ENCODE results near the gene MRPS14.
A peak's percentile ranks its signal among the peaks of the same experiment; 100 is the strongest.

Gene MRPS14

DNA sequence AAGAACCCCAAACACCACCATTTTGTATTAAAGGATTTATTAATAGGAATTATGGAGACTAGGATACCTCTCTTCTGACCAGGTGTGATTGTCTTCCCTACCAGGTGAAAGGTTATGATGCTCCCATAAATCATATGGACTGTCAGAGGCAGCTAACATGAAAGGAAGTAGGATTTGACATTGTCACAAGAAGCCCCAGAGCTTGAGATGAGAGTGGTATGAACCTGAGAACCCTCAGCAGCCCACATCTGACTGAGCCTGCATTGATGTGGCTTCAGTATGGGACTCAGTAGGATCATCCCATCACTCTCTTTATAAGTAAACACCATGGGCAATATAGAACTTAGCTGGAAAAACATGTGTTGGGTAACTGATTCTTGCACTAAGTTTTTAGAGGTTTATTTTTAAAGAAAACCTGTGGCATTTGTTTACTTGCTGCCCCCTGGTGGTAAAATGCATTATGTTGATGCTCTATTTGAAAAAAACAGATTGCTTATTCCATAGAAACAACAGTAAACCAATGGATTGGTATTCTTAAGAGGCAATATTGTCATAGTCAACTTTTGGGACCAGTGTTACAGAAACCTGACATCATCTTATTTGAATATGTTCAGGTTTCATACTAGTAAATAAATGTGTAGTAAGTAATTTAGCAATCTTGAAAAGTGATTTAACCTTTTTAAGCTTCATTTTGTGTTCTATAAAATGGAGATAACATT lies 40.1 kb downstream of the MRPS14 start:
- DNase-seq, result peak; percentile 32

DNA sequence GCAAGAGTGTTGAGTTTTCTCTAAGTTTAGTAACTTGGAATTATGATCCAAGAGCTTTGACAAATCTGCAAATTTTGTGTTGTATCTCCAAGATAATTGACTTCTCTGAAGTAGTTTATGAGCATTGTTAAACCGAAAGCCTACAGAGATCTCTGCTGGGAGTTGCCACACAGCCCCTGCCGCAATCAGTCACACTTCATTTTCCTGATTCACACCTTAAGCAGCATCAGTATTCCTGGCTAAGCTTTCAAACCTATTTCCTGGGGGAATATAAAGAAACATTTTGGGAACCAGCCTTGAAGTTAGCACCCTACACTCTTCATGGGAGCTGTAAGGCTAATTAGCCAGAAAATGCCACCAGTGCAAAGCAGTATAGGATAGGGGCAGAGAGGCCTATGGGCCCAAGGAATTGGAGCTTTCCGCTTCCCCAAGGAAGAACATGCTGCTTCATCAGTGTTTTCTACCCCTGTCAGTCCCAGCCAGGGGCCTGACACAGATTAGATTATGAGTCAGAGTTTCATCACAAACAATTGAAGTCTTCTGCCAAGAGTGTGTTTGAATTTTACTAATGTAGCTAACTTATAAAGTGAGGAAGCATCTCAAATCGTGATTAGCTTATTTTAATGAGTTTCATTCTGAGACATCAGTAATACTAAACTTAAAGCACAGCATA lies 46.7 kb downstream of the MRPS14 start:
- no peak for DNase-seq

DNA sequence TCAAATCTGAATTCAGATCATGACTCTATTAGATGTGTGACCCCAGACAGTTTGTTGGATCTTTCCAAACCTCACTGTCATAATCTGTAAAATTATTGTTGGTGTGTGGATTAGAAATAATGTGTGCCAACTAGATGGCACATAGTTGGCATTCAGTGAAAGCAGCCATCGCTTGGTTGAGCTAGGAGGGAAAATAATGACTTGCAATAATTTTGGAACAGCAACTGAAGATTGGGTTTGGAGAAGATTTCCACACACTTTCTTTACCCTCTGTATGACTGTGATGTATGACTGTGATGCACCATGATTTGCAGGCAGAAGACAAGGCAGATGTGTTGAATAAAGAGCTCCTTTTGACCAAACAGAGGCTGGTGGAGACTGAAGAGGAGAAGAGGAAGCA lies 47.5 kb downstream of the MRPS14 start:
- no peak for DNase-seq

DNA sequence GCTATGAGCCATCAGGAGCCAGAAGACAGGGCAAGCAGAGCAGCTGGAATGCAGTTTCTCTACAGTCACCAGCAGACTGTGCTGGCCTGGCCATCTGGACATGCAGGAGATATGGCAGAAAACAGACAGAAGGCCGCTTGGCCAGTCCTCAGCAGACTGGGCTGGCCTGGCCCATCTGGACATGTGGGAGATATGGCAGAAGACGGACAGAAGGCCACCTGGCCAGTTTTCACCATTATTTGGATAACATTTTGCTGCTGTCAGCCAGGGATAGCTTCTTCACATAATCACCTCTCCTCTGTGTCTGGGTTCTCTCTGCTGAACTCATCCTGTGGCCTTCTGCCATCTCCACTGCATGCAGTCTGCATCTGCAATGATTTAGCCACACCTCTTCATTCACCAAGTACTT lies 48.5 kb downstream of the MRPS14 start:
- DNase-seq, result no peak

DNA sequence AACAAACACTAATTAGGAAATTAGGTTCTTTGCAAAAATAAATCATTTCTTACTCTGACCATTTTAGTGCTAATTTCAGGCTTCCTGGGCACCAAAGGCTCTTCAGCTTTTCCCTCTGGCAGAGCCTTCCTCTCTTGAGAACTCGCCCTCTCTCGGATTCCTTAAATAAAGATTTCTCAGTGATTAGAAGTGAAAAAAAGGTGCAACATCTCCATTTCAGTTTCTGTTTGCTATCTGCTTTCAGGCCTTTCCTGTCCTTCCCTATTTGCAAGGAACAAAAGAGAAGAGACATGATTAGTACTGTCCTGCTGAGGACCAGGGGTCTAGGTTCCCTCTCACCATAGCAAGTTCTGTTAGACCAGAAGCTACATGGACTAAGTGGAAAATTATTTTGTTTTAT lies 51.3 kb downstream of the MRPS14 start:
- DNase-seq, result no peak

DNA sequence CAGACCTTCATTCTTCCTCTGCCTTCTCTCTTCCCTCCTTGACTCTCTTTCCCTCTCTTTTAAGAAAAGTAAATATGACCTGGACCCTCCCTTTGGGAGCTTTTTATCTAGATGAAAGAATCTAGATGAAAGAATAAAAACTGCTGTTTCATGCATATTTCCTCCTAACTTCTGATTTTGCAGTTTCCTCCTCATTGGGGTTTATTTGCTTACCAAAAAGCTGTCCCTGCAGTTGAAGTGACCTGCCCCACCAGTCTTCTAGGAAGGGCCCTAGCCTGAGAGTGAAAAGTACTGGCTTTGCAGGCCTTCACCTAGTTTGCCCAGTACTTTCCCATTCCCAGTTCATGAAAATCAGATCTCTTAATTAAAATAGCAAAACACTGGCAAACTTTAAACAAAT lies 51.8 kb downstream of the MRPS14 start:
- DNase-seq, result no peak

DNA sequence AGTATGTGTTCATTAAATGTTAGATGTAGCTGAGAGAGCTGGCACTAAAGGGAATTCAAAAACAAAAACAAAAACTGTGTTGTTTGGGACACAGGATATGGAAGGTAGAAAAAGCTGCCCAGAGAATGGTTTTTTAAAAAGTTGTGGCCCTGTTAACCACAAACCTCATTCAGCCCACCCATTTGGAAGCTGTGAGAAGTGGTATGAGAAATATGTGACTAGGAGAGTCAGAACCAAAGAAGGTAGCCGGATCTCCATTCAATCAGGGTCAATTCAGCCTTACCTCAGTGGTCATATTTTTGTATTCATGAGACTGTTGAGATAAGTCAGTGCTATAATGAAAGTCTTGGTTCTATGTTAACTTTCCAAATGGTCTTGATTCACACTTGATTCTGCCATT lies 53.2 kb downstream of the MRPS14 start:
- no peak for DNase-seq

DNA sequence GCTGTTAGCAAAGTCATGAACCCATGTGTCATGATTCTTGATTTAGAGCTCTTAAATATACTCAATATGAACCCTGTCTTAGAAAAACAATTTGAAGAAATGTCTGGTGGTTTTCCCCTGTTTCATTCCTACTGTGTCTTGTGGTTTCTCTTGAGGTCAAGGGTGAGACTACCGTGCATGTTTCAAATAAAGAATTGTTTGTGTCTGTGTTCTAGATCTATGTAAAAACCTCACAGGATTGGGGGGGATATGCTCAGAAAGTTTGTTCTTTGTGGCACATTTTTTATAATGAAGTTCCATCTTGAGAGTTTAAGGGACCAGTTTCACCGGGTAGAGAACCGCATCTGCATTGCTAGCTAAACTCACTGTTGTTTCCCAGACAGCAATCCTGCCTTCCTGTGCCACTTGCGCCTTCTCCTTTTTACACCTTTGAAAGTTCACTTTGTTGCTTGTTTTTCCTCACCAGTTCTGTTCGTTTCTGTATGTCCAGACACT lies 54.4 kb downstream of the MRPS14 start:
- peak; percentile 4 for DNase-seq

DNA sequence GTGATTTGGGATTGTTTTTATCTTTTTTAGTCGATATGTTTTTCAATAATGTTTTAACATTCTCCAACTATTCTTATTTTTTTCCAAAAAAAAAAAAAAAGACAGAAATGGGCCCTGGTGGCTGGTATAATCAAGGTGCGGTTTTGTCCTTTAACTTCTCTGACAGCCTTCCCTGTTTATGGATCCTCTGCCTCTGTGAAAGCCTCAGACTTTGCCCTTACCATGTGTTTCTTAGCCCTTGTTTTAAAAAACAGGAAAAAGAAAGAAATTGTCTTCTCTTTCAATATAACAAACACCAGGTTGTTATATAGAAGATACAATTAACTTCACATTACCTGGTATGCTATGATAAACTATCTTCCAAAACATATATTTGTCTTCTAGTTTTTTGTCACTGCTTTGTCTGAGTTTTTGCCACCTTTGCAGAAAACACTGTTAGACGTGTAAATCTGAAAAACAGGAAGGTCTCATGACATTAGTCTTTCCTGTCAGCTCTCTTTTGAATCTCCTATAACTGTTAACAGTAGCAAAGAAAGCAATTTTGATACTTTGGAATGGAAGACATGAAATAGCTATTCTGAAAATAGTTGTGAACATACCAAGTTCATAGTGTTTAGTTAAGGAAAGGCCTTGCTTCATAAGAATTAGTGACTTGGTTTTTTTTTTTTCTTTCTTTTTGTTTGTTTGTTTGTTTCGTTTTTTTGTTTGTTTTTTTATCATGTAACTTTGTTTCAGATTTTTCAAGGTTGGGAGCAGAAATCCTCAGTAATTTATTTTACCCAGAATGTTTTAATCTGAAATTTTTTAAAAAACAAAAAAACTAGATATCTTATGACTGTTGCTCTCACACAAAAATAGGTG lies 55.1 kb downstream of the MRPS14 start:
- no peak for DNase-seq

DNA sequence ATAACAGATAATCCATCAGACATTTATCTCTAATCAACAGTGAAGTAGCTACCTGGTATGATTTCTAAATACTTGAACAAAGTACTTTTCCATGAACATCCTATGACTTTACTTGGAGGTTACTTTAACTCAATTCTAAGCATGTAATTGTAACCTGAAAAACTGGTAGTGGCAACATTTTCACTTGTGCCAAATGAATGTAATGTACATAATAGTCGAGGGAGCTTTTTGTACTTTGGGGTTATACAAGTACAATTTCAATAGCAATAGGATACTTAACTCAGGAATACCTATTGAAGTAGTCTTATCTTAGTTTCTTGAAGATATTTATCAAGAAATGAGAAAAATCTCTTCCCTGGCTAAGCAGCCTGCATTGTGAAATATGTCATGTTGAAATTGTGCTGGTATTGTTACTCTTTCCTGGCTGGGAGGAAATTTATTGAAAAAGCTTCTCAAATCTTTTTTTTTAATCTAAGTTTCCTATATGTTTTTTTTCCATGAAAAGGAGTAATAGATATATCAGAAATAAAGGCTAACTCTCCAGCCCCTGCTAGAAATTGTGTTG lies 57.1 kb downstream of the MRPS14 start:
- no peak for DNase-seq

DNA sequence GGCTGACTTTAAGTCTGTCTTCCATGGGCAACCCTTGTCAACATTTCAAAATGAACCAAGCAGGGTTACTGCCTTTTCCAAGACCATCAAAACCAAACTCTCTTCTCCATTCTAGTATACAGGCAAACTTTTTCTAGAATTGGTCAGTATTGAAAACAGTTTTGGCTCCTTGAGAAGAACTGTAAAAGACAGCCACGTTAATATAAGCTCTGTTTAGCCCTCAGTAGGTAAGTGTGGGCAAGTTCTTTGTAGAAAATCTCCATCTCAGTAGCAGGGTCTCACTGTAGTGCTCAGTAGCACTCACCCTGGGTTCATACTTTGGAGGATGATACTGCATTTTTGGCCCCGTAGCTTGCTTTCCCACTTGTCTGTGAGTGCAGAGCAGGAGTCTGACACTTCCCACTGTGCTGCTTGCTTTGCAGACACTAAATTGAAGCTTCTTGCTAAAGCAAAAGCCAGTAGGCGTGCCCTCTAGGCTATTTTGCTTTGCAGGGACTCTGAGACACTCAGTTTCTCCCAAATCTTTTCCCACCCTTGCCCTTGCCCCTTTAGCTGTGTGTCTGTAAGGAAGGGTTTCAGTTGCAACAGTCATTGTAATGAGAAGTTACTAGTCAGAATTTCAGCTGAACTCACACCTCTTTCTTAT lies 57.7 kb downstream of the MRPS14 start:
- DNase-seq, result peak; percentile 27

DNA sequence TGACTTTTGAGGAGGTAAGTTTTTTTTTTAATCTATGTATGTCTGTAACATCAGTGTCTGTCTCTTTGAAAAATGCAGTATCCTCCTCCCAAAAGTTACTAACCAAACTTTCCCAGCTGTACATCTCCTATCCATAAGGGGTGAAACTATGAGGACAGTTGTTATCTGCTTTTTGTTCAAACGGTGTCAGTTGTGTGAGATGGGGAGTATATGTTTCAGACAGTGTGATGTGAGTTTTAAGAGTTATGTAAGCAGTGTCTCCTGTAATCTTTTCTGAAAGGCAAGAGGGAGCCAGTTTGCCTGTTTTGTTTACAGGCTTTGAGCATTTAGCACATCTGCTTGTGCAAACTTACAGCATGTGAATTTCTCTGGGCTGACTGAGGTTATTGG lies 58.3 kb downstream of the MRPS14 start:
- DNase-seq, result no peak

DNA sequence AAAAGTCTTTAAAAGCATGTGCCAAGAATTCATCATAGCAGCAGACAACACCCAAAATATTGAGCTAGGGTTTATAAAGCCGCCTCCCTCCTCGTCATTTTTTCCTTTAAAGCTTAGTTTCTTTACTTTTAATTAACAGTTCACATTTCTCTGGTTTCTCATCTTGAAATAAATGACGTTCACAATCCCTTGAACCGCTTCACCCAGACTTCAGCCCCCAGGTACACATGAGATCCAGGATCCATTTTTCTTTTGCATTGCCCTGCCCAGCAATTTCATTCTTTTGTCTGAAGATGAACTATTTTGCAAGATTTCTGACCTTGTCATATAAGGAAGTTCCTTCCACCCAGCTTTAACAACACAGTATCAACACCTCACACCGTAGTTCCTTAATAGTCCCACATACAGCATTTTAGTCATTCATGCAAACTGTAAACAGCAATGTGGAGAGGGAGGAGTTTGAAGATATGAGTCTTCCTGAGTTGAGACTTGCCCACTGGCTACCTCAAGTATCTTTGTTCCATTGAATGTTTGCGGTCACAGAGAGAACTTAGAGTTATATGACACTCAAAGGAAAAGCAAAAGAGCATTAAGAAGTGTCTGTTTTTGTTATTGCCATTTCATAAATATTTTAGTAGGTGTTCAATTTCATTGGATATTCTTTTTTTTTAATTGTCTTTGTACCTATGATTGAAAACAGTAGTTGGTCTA lies 58.8 kb downstream of the MRPS14 start:
- DNase-seq, result peak; percentile 15

DNA sequence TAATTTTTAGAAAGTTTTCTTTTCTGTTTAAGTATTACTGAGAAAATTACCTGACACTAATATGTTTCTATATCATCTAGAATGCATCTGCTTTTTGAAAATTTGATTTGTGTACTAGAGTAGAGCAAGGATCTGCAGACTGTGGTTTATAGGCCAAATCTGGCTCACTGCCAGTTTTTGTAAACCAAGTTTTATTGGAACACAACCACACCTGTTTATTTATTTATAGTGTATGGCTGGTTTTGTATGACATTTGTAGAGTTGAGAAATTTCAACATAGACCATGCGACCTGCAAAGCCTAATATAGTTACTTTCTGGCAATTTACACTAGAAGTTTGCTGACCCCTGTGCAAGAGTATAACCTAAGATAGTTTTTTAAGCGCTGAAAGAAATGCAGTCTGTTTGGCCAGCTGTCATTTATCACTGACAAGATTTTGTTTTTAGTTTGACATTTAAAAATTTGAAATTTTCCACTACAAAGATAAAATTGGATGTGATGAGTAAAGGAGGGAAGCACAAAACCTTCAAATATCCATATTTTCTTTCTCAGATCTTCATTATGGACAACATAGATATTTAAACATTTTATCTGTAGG lies 59.6 kb downstream of the MRPS14 start:
- no peak for DNase-seq
